ENCODE results near the gene GALK2.

DNA sequence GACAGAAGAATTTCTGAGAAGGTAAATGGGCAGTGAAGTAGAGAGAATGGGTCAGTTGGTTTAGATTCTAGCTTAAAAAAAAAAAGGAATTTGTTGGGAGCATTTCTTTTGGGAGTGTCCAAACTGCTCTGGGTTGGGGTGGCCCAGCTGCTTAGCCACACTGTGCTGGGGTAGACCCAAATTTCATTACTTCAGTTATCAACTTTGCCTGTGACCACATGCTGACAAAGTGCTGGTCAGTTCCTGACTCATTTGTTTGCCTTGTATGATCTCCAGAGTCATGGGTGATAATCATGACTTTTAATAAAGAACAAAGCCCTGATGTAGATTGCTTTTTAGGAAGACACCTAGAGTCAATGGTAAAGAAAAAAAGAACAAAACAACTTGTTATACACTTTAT is 131.5 kb downstream of the GALK2 start:
- TF ChIP-seq, protein P1, sequence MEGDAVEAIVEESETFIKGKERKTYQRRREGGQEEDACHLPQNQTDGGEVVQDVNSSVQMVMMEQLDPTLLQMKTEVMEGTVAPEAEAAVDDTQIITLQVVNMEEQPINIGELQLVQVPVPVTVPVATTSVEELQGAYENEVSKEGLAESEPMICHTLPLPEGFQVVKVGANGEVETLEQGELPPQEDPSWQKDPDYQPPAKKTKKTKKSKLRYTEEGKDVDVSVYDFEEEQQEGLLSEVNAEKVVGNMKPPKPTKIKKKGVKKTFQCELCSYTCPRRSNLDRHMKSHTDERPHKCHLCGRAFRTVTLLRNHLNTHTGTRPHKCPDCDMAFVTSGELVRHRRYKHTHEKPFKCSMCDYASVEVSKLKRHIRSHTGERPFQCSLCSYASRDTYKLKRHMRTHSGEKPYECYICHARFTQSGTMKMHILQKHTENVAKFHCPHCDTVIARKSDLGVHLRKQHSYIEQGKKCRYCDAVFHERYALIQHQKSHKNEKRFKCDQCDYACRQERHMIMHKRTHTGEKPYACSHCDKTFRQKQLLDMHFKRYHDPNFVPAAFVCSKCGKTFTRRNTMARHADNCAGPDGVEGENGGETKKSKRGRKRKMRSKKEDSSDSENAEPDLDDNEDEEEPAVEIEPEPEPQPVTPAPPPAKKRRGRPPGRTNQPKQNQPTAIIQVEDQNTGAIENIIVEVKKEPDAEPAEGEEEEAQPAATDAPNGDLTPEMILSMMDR (conservative IDR thresholded peaks at IDR 0.05; ENCODE audit: low read depth, low read length), result no peak
- TF ChIP-seq EZH2 (IDR thresholded peaks at IDR 0.05; ENCODE audit: borderline replicate concordance, low read depth, low read length, poor library complexity, severe bottlenecking), result no peak
